Measurements from ENCODE around the gene POLR3H. TPM values are rescaled to one million over a fixed set of nuclear protein-coding genes. Genes with fewer than 3 reads are reported as not detected.

POLR3H gene
- polyA plus RNA-seq, 1 donor (not counting 4 experiments of a cell fraction or from before 2014, with no cell fraction given) = 44.7 TPM

DNA sequence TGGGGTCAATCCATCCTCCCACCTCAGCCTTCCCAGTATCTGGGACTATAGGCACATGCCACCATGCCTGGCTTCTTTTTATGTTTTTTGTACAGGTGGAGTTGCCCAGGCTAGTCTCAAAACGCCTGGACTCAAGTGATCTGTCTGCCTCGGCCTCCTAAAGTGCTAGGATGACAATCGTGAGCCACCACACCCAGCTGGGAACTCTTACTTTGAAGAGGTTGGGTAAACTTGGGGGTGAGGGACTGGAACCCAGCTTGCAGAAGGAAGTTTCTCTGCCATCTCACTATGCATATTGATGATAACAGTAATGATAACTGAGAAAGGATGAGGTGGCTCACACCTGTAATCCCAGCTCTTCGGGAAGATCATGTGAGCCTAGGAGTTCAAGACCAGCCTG, 39.5 kb downstream of the POLR3H start:
- FAIRE-seq (no peak), DNase-seq (ENCODE audit: low read depth, low spot score) (no peak)
- no peaks in the 10 kb centered on the region for H3K9me1 ChIP-seq (ENCODE audit: control insufficient read depth, extremely low read depth, insufficient read depth, low read length)
- H4K20me1 ChIP-seq (ENCODE audit: control insufficient read depth, extremely low read depth, insufficient read depth, low read length) = no peaks in the 10 kb centered on the region
- dilution Hi-C loops (cut with MboI; ENCODE audit: extremely low pct_ligation_motif_present, low sequenced_read_pairs) = no loop called here
- H3K9me3 ChIP-seq (ENCODE audit: control insufficient read depth, low read depth, low read length) = no peaks in the 10 kb centered on the region
- no peak overlapping the region for H2AFZ ChIP-seq (ENCODE audit: control insufficient read depth, low read length)
- H3K36me3 ChIP-seq (ENCODE audit: control insufficient read depth in 2 of 2, extremely low read depth in 1 of 2, insufficient read depth in 2 of 2, low read length in 2 of 2) = peaks cover 22 to 35% of the 10 kb centered on the region in 2 experiments
- H3K27me3 ChIP-seq (ENCODE audit: control insufficient read depth, extremely low read depth, insufficient read depth, low read length) = no peaks in the 10 kb centered on the region
- TF ChIP-seq EZH2 (IDR thresholded peaks at IDR 0.05; ENCODE audit: low read length) = no peak
- TF ChIP-seq, protein P1, sequence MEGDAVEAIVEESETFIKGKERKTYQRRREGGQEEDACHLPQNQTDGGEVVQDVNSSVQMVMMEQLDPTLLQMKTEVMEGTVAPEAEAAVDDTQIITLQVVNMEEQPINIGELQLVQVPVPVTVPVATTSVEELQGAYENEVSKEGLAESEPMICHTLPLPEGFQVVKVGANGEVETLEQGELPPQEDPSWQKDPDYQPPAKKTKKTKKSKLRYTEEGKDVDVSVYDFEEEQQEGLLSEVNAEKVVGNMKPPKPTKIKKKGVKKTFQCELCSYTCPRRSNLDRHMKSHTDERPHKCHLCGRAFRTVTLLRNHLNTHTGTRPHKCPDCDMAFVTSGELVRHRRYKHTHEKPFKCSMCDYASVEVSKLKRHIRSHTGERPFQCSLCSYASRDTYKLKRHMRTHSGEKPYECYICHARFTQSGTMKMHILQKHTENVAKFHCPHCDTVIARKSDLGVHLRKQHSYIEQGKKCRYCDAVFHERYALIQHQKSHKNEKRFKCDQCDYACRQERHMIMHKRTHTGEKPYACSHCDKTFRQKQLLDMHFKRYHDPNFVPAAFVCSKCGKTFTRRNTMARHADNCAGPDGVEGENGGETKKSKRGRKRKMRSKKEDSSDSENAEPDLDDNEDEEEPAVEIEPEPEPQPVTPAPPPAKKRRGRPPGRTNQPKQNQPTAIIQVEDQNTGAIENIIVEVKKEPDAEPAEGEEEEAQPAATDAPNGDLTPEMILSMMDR (optimal IDR thresholded peaks at IDR 0.05 in 1 of 3, IDR thresholded peaks at IDR 0.05 in 1 of 3, conservative IDR thresholded peaks at IDR 0.05 in 1 of 3; ENCODE audit: extremely low read depth in 1 of 3, insufficient read depth in 2 of 3, low read length in 3 of 3) = no peak
- H3K27ac ChIP-seq (ENCODE audit: control insufficient read depth, insufficient read depth, low read length) = no peak overlapping the region
- peaks cover 13% of the 10 kb centered on the region for H3K4me1 ChIP-seq (ENCODE audit: control insufficient read depth, extremely low read depth, insufficient read depth, low read length)
- peaks cover 8% of the 10 kb centered on the region for H3K79me2 ChIP-seq (ENCODE audit: control insufficient read depth, insufficient read depth, low read length)
- H3K4me2 ChIP-seq (ENCODE audit: control insufficient read depth, extremely low read depth, insufficient read depth, low read depth, low read length) = peak overlapping the region; percentile 14
- H3K4me3 ChIP-seq (ENCODE audit: control insufficient read depth in 2 of 3, extremely low read depth in 1 of 3, insufficient read depth in 2 of 3, low read depth in 1 of 3, low read length in 3 of 3) = no peak overlapping the region
- H3K9ac ChIP-seq (ENCODE audit: control insufficient read depth, extremely low read depth, insufficient read depth, low read length) = no peak overlapping the region

DNA sequence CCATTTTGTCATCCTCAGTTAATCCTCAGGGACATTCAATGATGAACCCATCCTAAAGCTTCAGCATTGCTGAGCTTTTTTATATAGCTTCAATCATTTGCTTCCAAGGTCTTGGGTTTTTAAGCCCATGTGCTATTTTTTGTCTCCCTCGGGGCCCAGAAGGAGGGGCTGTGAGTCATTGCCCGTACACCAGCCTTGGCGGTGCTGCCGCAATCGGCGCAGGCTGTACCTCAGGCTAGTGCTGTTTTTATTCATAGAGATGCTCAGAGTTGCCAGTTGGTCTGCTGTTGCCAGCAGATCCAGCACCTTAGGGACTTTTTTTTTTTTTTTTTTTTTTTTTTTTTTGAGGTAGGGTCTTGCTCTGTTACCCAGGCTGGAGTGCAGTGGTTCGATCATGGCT, 39.9 kb downstream of the POLR3H start:
- peak overlapping the region; percentile 15 for H3K9ac ChIP-seq (ENCODE audit: control insufficient read depth, extremely low read depth, insufficient read depth, low read length)
- peaks cover 4% of the 10 kb centered on the region for H4K20me1 ChIP-seq (ENCODE audit: control insufficient read depth, extremely low read depth, insufficient read depth, low read length)
- no peak overlapping the region for H3K4me3 ChIP-seq (ENCODE audit: control insufficient read depth in 2 of 3, extremely low read depth in 1 of 3, insufficient read depth in 2 of 3, low read depth in 1 of 3, low read length in 3 of 3)
- FAIRE-seq (peak; percentile 71), DNase-seq (ENCODE audit: low read depth, low spot score) (no peak)
- peaks cover 8% of the 10 kb centered on the region for H3K79me2 ChIP-seq (ENCODE audit: control insufficient read depth, insufficient read depth, low read length)
- no peak overlapping the region for H3K27ac ChIP-seq (ENCODE audit: control insufficient read depth, insufficient read depth, low read length)
- H3K27me3 ChIP-seq (ENCODE audit: control insufficient read depth, extremely low read depth, insufficient read depth, low read length) = no peaks in the 10 kb centered on the region
- dilution Hi-C loops (cut with MboI; ENCODE audit: extremely low pct_ligation_motif_present, low sequenced_read_pairs) = no loop called here
- peaks cover 20 to 38% of the 10 kb centered on the region in 2 experiments for H3K36me3 ChIP-seq (ENCODE audit: control insufficient read depth in 2 of 2, extremely low read depth in 1 of 2, insufficient read depth in 2 of 2, low read length in 2 of 2)
- no peak overlapping the region for H2AFZ ChIP-seq (ENCODE audit: control insufficient read depth, low read length)
- peaks cover 2% of the 10 kb centered on the region for H3K9me1 ChIP-seq (ENCODE audit: control insufficient read depth, extremely low read depth, insufficient read depth, low read length)
- H3K9me3 ChIP-seq (ENCODE audit: control insufficient read depth, low read depth, low read length) = no peaks in the 10 kb centered on the region
- H3K4me1 ChIP-seq (ENCODE audit: control insufficient read depth, extremely low read depth, insufficient read depth, low read length) = peaks cover 17% of the 10 kb centered on the region
- H3K4me2 ChIP-seq (ENCODE audit: control insufficient read depth, extremely low read depth, insufficient read depth, low read depth, low read length) = peak overlapping the region; percentile 37
- no peak for TF ChIP-seq EZH2 (IDR thresholded peaks at IDR 0.05; ENCODE audit: low read length)
- TF ChIP-seq, protein P1 (optimal IDR thresholded peaks at IDR 0.05 in 1 of 3, IDR thresholded peaks at IDR 0.05 in 1 of 3, conservative IDR thresholded peaks at IDR 0.05 in 1 of 3; ENCODE audit: extremely low read depth in 1 of 3, insufficient read depth in 2 of 3, low read length in 3 of 3) = peak in 1 of 3 experiments; percentile 4
